Glutamatergic neuron (in vitro differentiated cells): ENCODE data around the gene PHLDB3. TPM values are rescaled to one million over a fixed set of nuclear protein-coding genes. Genes with fewer than 3 reads are reported as not detected.

Source experiments
- DNase-seq: peaks from one replicate; pipeline ENCODE4 v3.0.0; 2022
- H3K27ac Mint-ChIP-seq: one replicate; pipeline ENCODE4 v1.8.0; 2020; ENCODE audit warnings: mild to moderate bottlenecking, mixed read lengths, inconsistent platforms; ENCODE audit not compliant: unreplicated experiment
- H3K27me3 Mint-ChIP-seq: one replicate; pipeline ENCODE4 v1.8.0; 2020; ENCODE audit warnings: mild to moderate bottlenecking, moderate library complexity, mixed read lengths, inconsistent platforms; ENCODE audit not compliant: unreplicated experiment
- H3K36me3 Mint-ChIP-seq: one replicate; pipeline ENCODE4 v1.8.0; 2020; ENCODE audit warnings: mild to moderate bottlenecking, mixed read lengths, inconsistent platforms; ENCODE audit not compliant: unreplicated experiment
- H3K4me1 Mint-ChIP-seq: one replicate; pipeline ENCODE4 v1.8.0; 2020; ENCODE audit warnings: mild to moderate bottlenecking, low read depth, mixed read lengths, inconsistent platforms; ENCODE audit not compliant: unreplicated experiment
- H3K4me3 Mint-ChIP-seq: one replicate; pipeline ENCODE4 v1.8.0; 2020; ENCODE audit warnings: mild to moderate bottlenecking, mixed read lengths, inconsistent platforms; ENCODE audit not compliant: unreplicated experiment
- H3K9me3 Mint-ChIP-seq: one replicate; pipeline ENCODE4 v1.8.0; 2020; ENCODE audit warnings: mild to moderate bottlenecking, moderate library complexity, mixed read lengths, inconsistent platforms; ENCODE audit not compliant: unreplicated experiment
- total RNA-seq: library from RNA; stranded (reverse); fragmentation: NEBNext Ultra II Directional; extraction: Animal tissue kit (Norgen Biotek cat#: 25700); gene quantifications from one replicate; pipeline ENCODE4 v1.2.1, GENCODE V29; 2021; ENCODE audit not compliant: unreplicated experiment
- TF ChIP-seq, protein P1 (sequence below): fragments of 200-600 bp; sonication (generic); IDR thresholded peaks from one replicate; pipeline ENCODE4 v1.5.0; 2021; ENCODE audit not compliant: partially characterized antibody, unreplicated experiment

The PHLDB3 gene
- total RNA-seq, 1 donor from 2014 or later: 6.8 TPM

DNA sequence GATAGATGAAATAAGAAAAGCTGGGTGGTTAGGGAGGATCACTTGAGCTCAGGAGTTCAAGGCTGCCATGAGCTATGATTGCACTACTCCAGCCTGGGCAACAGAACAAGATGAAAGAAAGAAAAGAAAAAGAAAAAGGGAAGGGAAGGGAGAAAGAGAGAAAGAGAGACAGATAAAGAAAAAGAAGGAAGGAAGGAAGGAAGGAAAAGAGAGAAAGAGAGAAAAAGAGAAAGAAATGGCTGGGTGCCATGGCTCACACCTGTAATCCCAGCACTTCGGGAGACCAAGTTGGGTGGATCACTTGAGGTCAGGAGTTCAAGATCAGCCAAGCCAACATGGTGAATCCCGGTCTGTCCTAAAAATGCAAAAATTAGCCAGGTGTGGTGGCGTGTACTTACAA lies 68.8 kb downstream of the PHLDB3 start:
- TF ChIP-seq, protein P1, sequence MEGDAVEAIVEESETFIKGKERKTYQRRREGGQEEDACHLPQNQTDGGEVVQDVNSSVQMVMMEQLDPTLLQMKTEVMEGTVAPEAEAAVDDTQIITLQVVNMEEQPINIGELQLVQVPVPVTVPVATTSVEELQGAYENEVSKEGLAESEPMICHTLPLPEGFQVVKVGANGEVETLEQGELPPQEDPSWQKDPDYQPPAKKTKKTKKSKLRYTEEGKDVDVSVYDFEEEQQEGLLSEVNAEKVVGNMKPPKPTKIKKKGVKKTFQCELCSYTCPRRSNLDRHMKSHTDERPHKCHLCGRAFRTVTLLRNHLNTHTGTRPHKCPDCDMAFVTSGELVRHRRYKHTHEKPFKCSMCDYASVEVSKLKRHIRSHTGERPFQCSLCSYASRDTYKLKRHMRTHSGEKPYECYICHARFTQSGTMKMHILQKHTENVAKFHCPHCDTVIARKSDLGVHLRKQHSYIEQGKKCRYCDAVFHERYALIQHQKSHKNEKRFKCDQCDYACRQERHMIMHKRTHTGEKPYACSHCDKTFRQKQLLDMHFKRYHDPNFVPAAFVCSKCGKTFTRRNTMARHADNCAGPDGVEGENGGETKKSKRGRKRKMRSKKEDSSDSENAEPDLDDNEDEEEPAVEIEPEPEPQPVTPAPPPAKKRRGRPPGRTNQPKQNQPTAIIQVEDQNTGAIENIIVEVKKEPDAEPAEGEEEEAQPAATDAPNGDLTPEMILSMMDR: no peak

DNA sequence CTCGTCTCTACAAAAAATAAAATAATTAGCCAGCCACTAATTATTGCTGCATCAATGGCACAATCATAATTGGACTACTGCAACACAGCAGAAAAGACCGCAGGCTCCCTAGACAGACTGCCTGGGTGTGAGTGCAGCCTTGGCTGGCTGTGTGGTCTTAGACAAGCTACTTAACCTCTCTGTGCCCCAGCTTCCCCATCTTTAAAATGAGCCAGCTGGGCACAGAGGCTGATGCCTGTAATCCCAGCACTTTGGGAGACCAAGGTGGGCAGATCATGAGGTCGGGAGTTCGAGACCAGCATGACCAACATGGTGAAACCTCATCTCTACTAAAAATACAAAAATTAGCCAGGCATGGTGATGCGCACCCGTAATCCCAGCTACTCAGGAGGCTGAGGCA lies 70.9 kb downstream of the PHLDB3 start:
- TF ChIP-seq, protein P1: no peak
- peaks cover 3% of the 10 kb centered on the region for H3K36me3 Mint-ChIP-seq
- peaks cover 3% of the 10 kb centered on the region for H3K27me3 Mint-ChIP-seq
- no peak for DNase-seq
- peaks cover 2% of the 10 kb centered on the region for H3K9me3 Mint-ChIP-seq
- no peak overlapping the region for H3K4me3 Mint-ChIP-seq
- no peak overlapping the region for H3K27ac Mint-ChIP-seq
- peaks cover 2% of the 10 kb centered on the region for H3K4me1 Mint-ChIP-seq

More for the DNA sequence above, 68.8 kb downstream of the PHLDB3 start:
- Mint-ChIP-seq H3K27me3 (peaks cover 3% of the 10 kb centered on the region), H3K4me1 (peaks cover 2% of the 10 kb centered on the region), H3K9me3 (peaks cover 3% of the 10 kb centered on the region), H3K4me3 (no peak overlapping the region), H3K27ac (no peak overlapping the region), H3K36me3 (peaks cover 3% of the 10 kb centered on the region)
- no peak for DNase-seq

DNA sequence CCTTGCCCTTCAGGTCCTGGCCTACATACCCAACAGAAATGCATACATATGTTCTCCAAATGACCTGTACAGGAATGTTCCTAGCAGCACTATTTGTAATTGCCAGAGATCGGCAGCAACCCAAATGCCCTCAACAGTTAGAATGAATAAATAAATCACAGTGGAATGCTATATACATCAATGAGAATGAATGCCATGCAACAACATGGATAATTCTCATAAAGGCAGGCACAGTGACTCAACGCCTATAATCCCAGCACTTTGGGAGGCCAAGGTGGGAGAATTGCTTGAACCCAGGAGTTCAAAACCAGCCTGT lies 71.2 kb downstream of the PHLDB3 start:
- DNase-seq: no peak
- no peak overlapping the region for H3K4me3 Mint-ChIP-seq
- peaks cover 3% of the 10 kb centered on the region for H3K36me3 Mint-ChIP-seq
- peaks cover 2% of the 10 kb centered on the region for H3K9me3 Mint-ChIP-seq
- H3K4me1 Mint-ChIP-seq: peaks cover 2% of the 10 kb centered on the region
- no peak overlapping the region for H3K27ac Mint-ChIP-seq
- TF ChIP-seq, protein P1: no peak
- H3K27me3 Mint-ChIP-seq: peaks cover 3% of the 10 kb centered on the region

DNA sequence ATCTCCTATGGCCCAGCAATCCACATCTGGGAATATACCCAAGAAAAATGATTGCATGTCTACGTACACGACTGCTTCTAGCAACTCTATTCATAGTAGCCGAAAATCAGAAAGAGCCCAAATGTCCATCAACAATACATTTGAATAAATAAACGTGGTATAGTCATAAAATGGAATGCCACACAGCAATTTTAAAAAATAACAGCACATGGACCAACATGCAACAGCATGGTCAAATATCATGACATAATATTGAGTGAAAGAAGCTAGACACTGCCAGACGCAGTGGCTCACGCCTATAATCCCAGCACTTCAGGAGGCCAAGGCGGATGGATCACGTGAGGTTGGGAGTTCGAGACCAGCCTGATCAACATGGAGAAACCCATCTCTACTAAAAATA lies 73.6 kb downstream of the PHLDB3 start:
- DNase-seq: no peak
- Mint-ChIP-seq H3K27me3 (no peaks in the 10 kb centered on the region), H3K36me3 (peaks cover 3% of the 10 kb centered on the region), H3K4me1 (no peaks in the 10 kb centered on the region), H3K9me3 (peaks cover 2% of the 10 kb centered on the region), H3K27ac (no peak overlapping the region), H3K4me3 (no peak overlapping the region)
- TF ChIP-seq, protein P1: no peak

DNA sequence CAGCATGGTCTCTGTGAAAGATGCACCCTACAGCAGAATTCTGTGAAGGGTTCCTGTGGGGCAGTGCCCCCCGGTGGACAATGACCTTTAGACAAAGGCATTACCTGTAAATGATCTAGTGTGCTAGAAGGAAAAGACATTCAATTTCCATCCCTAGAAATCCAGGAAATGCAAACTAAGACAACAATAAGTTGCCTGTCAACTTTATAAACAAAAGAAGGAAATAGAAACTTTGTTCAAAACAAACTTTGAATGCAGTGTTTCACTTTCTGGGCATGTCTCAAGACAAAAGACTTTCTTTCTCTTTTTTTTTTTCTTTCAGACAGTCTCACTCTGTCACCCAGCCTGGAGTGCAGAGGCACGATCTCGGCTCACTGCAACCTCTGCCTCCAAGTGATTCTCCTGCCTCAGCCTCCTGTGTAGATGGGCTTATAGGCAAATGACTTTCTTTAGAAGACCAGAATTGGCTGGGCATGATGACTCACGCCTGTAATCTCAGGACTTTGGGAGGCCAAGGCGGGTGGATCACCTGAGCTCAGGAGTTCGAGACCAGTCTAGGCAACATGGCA lies 74.3 kb downstream of the PHLDB3 start:
- Mint-ChIP-seq H3K4me1 (no peaks in the 10 kb centered on the region), H3K27me3 (no peaks in the 10 kb centered on the region), H3K27ac (no peak overlapping the region), H3K9me3 (no peaks in the 10 kb centered on the region), H3K36me3 (no peaks in the 10 kb centered on the region), H3K4me3 (no peak overlapping the region)
- DNase-seq: no peak
- TF ChIP-seq, protein P1: peak; percentile 23
